CD4-positive, alpha-beta memory T cell (primary cell): ENCODE measurements around the gene GOLGA6A. TPM values are rescaled to one million over a fixed set of nuclear protein-coding genes. Genes with fewer than 3 reads are reported as not detected.
"Not testable (repeated sequence)": the region's sequence is repeated elsewhere in the genome, so short reads cannot be mapped to it uniquely, and the experiment has no call there.

Experiments
- CTCF ChIA-PET: fragments of 350-600 bp; sonication (Branson Sonifier 250); formaldehyde crosslinking; loops from one replicate; lab custom pipeline; 2021; ENCODE audit warnings: inconsistent platforms; ENCODE audit not compliant: partially characterized antibody; lab: Charles Lee
- POLR2A ChIA-PET: fragments of 350-600 bp; sonication (Branson Sonifier 250); formaldehyde crosslinking; loops from one replicate; lab custom pipeline; 2021; ENCODE audit not compliant: partially characterized antibody; lab: Charles Lee
- DNase-seq, 5 donors: peaks; one replicate each; pipeline versions ENCODE4 v3.0.0 to v3.0.0-alpha.2; 2020 to 2022; ENCODE audit warnings: mixed read lengths in 1 of 5
- H3K27ac ChIP-seq: one replicate; pipeline ENCODE4 v1.7.0; 2013; ENCODE audit warnings: low read depth, low read length
- H3K27me3 ChIP-seq: 2 replicates; pipeline ENCODE4 v1.7.0; 2013; ENCODE audit warnings: mild to moderate bottlenecking, low read length, moderate library complexity; ENCODE audit not compliant: insufficient read depth
- H3K36me3 ChIP-seq: 2 replicates; pipeline ENCODE4 v1.7.0; 2013; ENCODE audit warnings: mild to moderate bottlenecking, low read length, moderate library complexity; ENCODE audit not compliant: insufficient read depth
- H3K4me1 ChIP-seq: 2 replicates; pipeline ENCODE4 v1.7.0; 2013; ENCODE audit warnings: mild to moderate bottlenecking, low read length, moderate library complexity; ENCODE audit not compliant: insufficient read depth
- H3K4me3 ChIP-seq, 2 donors: one replicate each; pipeline ENCODE4 v1.7.0; 2013; ENCODE audit warnings: low read length in 2 of 2, mild to moderate bottlenecking in 1 of 2
- H3K9me3 ChIP-seq, 2 donors: one replicate each; pipeline ENCODE4 v1.7.0; 2013; ENCODE audit warnings: low read length in 2 of 2, control low read depth in 1 of 2; ENCODE audit not compliant: control insufficient read depth in 1 of 2
- H3K27ac Mint-ChIP-seq, 7 donors: one replicate each; pipeline ENCODE4 v1.8.0; 2020 to 2021; ENCODE audit warnings: mixed read lengths in 7 of 7, mild to moderate bottlenecking in 6 of 7, inconsistent platforms in 3 of 7, moderate library complexity in 3 of 7
- H3K27me3 Mint-ChIP-seq, 2 donors: one replicate each; pipeline ENCODE4 v1.8.0; 2020 to 2021; ENCODE audit warnings: mixed read lengths in 2 of 2
- H3K36me3 Mint-ChIP-seq, 2 donors: one replicate each; pipeline ENCODE4 v1.8.0; 2020 to 2021; ENCODE audit warnings: mixed read lengths in 2 of 2, inconsistent platforms in 1 of 2, mild to moderate bottlenecking in 1 of 2
- H3K4me1 Mint-ChIP-seq, 4 donors: one replicate each; pipeline ENCODE4 v1.8.0; 2020 to 2021; ENCODE audit warnings: mixed read lengths in 4 of 4, mild to moderate bottlenecking in 1 of 4
- H3K4me3 Mint-ChIP-seq, 8 donors: one replicate each; pipeline ENCODE4 v1.8.0; 2020 to 2021; ENCODE audit warnings: mixed read lengths in 8 of 8, mild to moderate bottlenecking in 7 of 8, moderate library complexity in 6 of 8, inconsistent platforms in 3 of 8
- H3K9me3 Mint-ChIP-seq, 8 donors: one replicate each; pipeline ENCODE4 v1.8.0; 2020 to 2021; ENCODE audit warnings: mixed read lengths in 8 of 8, mild to moderate bottlenecking in 5 of 8, inconsistent platforms in 3 of 8, moderate library complexity in 1 of 8
- intact Hi-C: fragments of 100-400 bp; cut with micrococcal nuclease; formaldehyde crosslinking; loops from one replicate; pipeline ENCODE4 v1.15.1; 2023
- polyA plus RNA-seq, 2 donors: library from polyadenylated mRNA; unstranded; fragments of 300-500 nt; fragmentation: Illumina TruSeq; gene quantifications; one replicate each; pipeline ENCODE4 v1.2.3, GENCODE V29; 2021
- total RNA-seq, 2 experiments: library from RNA; stranded (reverse); gene quantifications; one replicate each; pipeline ENCODE4 v1.2.3, GENCODE V29; 2021

GOLGA6A gene
- total RNA-seq (under 1 TPM; 0.17 to 0.20 TPM), polyA plus RNA-seq (not detected)

GRCh38 chr15:74082450-74082849, at the start of gene GOLGA6A:
GOLGA6A (minus strand) TSS chr15:74082550; CDS start chr15:74082509, 41 bp downstream.
- H3K27ac ChIP-seq, H3K9me3 ChIP-seq, DNase-seq, POLR2A ChIA-PET, intact Hi-C loops, H3K36me3 Mint-ChIP-seq, H3K4me3 Mint-ChIP-seq, H3K36me3 ChIP-seq, H3K27me3 Mint-ChIP-seq, H3K4me1 ChIP-seq, H3K4me1 Mint-ChIP-seq, H3K27me3 ChIP-seq, H3K9me3 Mint-ChIP-seq, H3K27ac Mint-ChIP-seq, CTCF ChIA-PET, H3K4me3 ChIP-seq: not testable (repeated sequence)

GRCh38 chr15:74131628-74132413, 49.5 kb upstream of the GOLGA6A start:
- peaks cover 46% of the 10 kb centered on the region for H3K27me3 ChIP-seq
- peaks cover 46 to 63% of the 10 kb centered on the region in 2 donors for H3K27me3 Mint-ChIP-seq
- no peaks in the 10 kb centered on the region for H3K36me3 Mint-ChIP-seq
- ChIA-PET CTCF (no interaction called here), POLR2A (no interaction called here)
- H3K9me3 ChIP-seq, result no peaks in the 10 kb centered on the region
- H3K27ac Mint-ChIP-seq, result peak overlapping the region in 2 of 7 donors; percentile 48 to 50
- no peak overlapping the region for H3K27ac ChIP-seq
- no peak for DNase-seq
- H3K4me1 ChIP-seq, result peaks cover 35% of the 10 kb centered on the region
- H3K4me3 Mint-ChIP-seq, result peak overlapping the region in 1 of 8 donors; percentile 38
- H3K36me3 ChIP-seq, result no peaks in the 10 kb centered on the region
- peaks cover 8 to 48% (median 28%) of the 10 kb centered on the region in 4 donors for H3K4me1 Mint-ChIP-seq
- intact Hi-C loops, result no loop called here
- H3K4me3 ChIP-seq, result no peak overlapping the region
- H3K9me3 Mint-ChIP-seq, result no peaks in the 10 kb centered on the region

- H3K27ac Mint-ChIP-seq, result no peak overlapping the region
- Histone ChIP-seq H3K9me3 (no peaks in the 10 kb centered on the region), H3K27ac (no peak overlapping the region), H3K4me1 (peaks cover 31% of the 10 kb centered on the region), H3K36me3 (no peaks in the 10 kb centered on the region), H3K27me3 (peaks cover 43% of the 10 kb centered on the region), H3K4me3 (no peak overlapping the region)
- ChIA-PET POLR2A (no interaction called here), CTCF (no interaction called here)
- peaks cover 46 to 61% of the 10 kb centered on the region in 2 donors for H3K27me3 Mint-ChIP-seq
- DNase-seq, result no peak
- no peaks in the 10 kb centered on the region for H3K9me3 Mint-ChIP-seq
- peak overlapping the region in 3 of 8 donors; percentile 32 to 59 (median 54) for H3K4me3 Mint-ChIP-seq
- intact Hi-C loops, result no loop called here
- H3K36me3 Mint-ChIP-seq, result no peaks in the 10 kb centered on the region
- H3K4me1 Mint-ChIP-seq, result peaks cover 6 to 42% (median 24%) of the 10 kb centered on the region in 4 donors
These were observed 48.7 kb upstream of the GOLGA6A start for GRCh38 chr15:74130849-74131627.

GRCh38 chr15:74130155-74130848, 48.0 kb upstream of the GOLGA6A start, which contains the start of gene ISLR2:
ISLR2 (plus strand) TSS chr15:74130586; CDS start chr15:74132755, 2,169 bp downstream.
- peaks cover 6 to 39% (median 22%) of the 10 kb centered on the region in 4 donors for H3K4me1 Mint-ChIP-seq
- no peak within 1 kb of the TSS for H3K4me3 ChIP-seq
- H3K9me3 ChIP-seq, result no peaks in the 10 kb centered on the region
- H3K9me3 Mint-ChIP-seq, result no peaks in the 10 kb centered on the region
- peak within 1 kb of the TSS in 6 of 8 donors; percentile 15 to 59 (median 33) for H3K4me3 Mint-ChIP-seq
- CTCF ChIA-PET, result no interaction called here
- DNase-seq, result no peak
- intact Hi-C loops, result no loop called here
- H3K27ac Mint-ChIP-seq, result peak within 1 kb of the TSS in 1 of 7 donors; percentile 27
- POLR2A ChIA-PET, result no interaction called here
- H3K36me3 ChIP-seq, result no peaks in the 10 kb centered on the region
- peaks cover 47 to 62% of the 10 kb centered on the region in 2 donors for H3K27me3 Mint-ChIP-seq
- peaks cover 43% of the 10 kb centered on the region for H3K27me3 ChIP-seq
- H3K36me3 Mint-ChIP-seq, result no peaks in the 10 kb centered on the region
- no peak within 1 kb of the TSS for H3K27ac ChIP-seq
- H3K4me1 ChIP-seq, result peaks cover 25% of the 10 kb centered on the region

GRCh38 chr15:74129586-74130154, 47.3 kb upstream of the GOLGA6A start:
- H3K27me3 Mint-ChIP-seq, result peaks cover 46 to 61% of the 10 kb centered on the region in 2 donors
- H3K27ac ChIP-seq, result no peak overlapping the region
- H3K36me3 Mint-ChIP-seq, result no peaks in the 10 kb centered on the region
- peak overlapping the region in 1 of 7 donors; percentile 27 for H3K27ac Mint-ChIP-seq
- peaks cover 25% of the 10 kb centered on the region for H3K4me1 ChIP-seq
- H3K9me3 ChIP-seq, result no peaks in the 10 kb centered on the region
- H3K9me3 Mint-ChIP-seq, result no peaks in the 10 kb centered on the region
- H3K4me1 Mint-ChIP-seq, result peaks cover 2 to 33% (median 17%) of the 10 kb centered on the region in 4 donors
- H3K27me3 ChIP-seq, result peaks cover 43% of the 10 kb centered on the region
- POLR2A ChIA-PET, result no interaction called here
- H3K4me3 Mint-ChIP-seq, result peak overlapping the region in 4 of 8 donors; percentile 15 to 49 (median 33)
- intact Hi-C loops, result loop anchor here (5.0 kb wide), 1 partner anchor 173 kb away; no protein-coding TSS in a partner anchor
- H3K36me3 ChIP-seq, result no peaks in the 10 kb centered on the region
- CTCF ChIA-PET, result no interaction called here
- no peak overlapping the region for H3K4me3 ChIP-seq
- DNase-seq, result no peak

GRCh38 chr15:74128785-74129585, 46.6 kb upstream of the GOLGA6A start:
- ChIA-PET CTCF (interaction anchor here (0.8 to 2.0 kb wide), 4 partner anchors 10 to 194 kb away, joined by 3 to 12 read pairs (median 6); no protein-coding TSS in a partner anchor), POLR2A (no interaction called here)
- intact Hi-C loops, result loop anchor here (5.0 kb wide), 1 partner anchor 173 kb away; no protein-coding TSS in a partner anchor
- H3K4me1 Mint-ChIP-seq, result peaks cover 2 to 29% (median 16%) of the 10 kb centered on the region in 4 donors
- no peaks in the 10 kb centered on the region for H3K36me3 Mint-ChIP-seq
- Histone ChIP-seq H3K4me1 (peaks cover 25% of the 10 kb centered on the region), H3K4me3 (no peak overlapping the region), H3K9me3 (no peaks in the 10 kb centered on the region), H3K36me3 (no peaks in the 10 kb centered on the region), H3K27ac (no peak overlapping the region), H3K27me3 (peaks cover 43% of the 10 kb centered on the region)
- H3K4me3 Mint-ChIP-seq, result peak overlapping the region in 3 of 8 donors; percentile 43 to 62 (median 49)
- peak overlapping the region in 1 of 7 donors; percentile 27 for H3K27ac Mint-ChIP-seq
- H3K9me3 Mint-ChIP-seq, result no peaks in the 10 kb centered on the region
- peaks cover 46 to 64% of the 10 kb centered on the region in 2 donors for H3K27me3 Mint-ChIP-seq
- no peak for DNase-seq
